A673 (cell line): ENCODE measurements around the gene DPYD. TPM values are rescaled to one million over a fixed set of nuclear protein-coding genes. Genes with fewer than 3 reads are reported as not detected.
A peak's percentile ranks its signal among the peaks of the same experiment; 100 is the strongest.

Experiments used
- BruUV-seq: library from RNA; stranded (reverse); fragments of 400-500 nt; replicated peaks from 2 replicates; lab custom pipeline; 2021; lab: Mats Ljungman, UMichigan
- CTCF ChIA-PET: fragments of 300-600 bp; sonication (Branson Sonifier 250); formaldehyde crosslinking; loops from one replicate; lab custom pipeline; 2022; ENCODE audit warnings: antibody characterized with exemption; lab: Charles Lee
- POLR2A ChIA-PET: fragments of 300-600 bp; sonication (Branson Sonifier 250); formaldehyde crosslinking; loops from one replicate; lab custom pipeline; 2022; ENCODE audit warnings: antibody characterized with exemption; ENCODE audit not compliant: low non-redundant PET; lab: Charles Lee
- DNase-seq: peaks from one replicate; pipeline ENCODE4 v3.0.0-alpha.2; 2015; ENCODE audit warnings: low spot score
- H3K27ac ChIP-seq: fragments of 200-600 bp; sonication (generic); 2 replicates; pipeline ENCODE4 v1.5.1; 2016; ENCODE audit warnings: mixed run types, low read depth, mild to moderate bottlenecking, mixed read lengths, antibody characterized with exemption, low read length; ENCODE audit not compliant: poor library complexity, severe bottlenecking
- H3K27me3 ChIP-seq: fragments of 200-600 bp; sonication (generic); replicated peaks from 2 replicates; pipeline ENCODE4 v1.6.1; 2017; ENCODE audit warnings: mixed run types, low read depth, mild to moderate bottlenecking, mixed read lengths, antibody characterized with exemption, low read length; ENCODE audit not compliant: insufficient read depth, poor library complexity
- H3K36me3 ChIP-seq: fragments of 200-600 bp; sonication (generic); 2 replicates; pipeline ENCODE4 v1.6.1; 2016; ENCODE audit warnings: mixed run types, mild to moderate bottlenecking, mixed read lengths, antibody characterized with exemption, low read length; ENCODE audit not compliant: insufficient read depth, poor library complexity, severe bottlenecking
- H3K4me1 ChIP-seq: fragments of 200-600 bp; sonication (generic); 2 replicates; pipeline ENCODE4 v1.6.1; 2017; ENCODE audit warnings: mixed run types, mild to moderate bottlenecking, mixed read lengths, antibody characterized with exemption, low read length; ENCODE audit not compliant: insufficient read depth, poor library complexity, severe bottlenecking
- H3K4me3 ChIP-seq: fragments of 200-600 bp; sonication (generic); 2 replicates; pipeline ENCODE4 v1.5.1; 2016; ENCODE audit warnings: low read depth, mixed run types, mild to moderate bottlenecking, mixed read lengths, low read length; ENCODE audit not compliant: poor library complexity, severe bottlenecking
- H3K9me3 ChIP-seq: fragments of 200-600 bp; sonication (generic); 2 replicates; pipeline ENCODE4 v1.6.1; 2016; ENCODE audit warnings: mixed run types, low read depth, mild to moderate bottlenecking, mixed read lengths, antibody characterized with exemption, low read length; ENCODE audit not compliant: poor library complexity, severe bottlenecking
- EZH2 ChIP-seq: fragments of 200-600 bp; sonication (generic); IDR thresholded peaks from 2 replicates; pipeline ENCODE4 v1.6.1; 2017; ENCODE audit warnings: borderline replicate concordance, low read depth, mild to moderate bottlenecking, mixed read lengths, antibody characterized with exemption, low read length; ENCODE audit not compliant: poor library complexity, severe bottlenecking
- intact Hi-C: fragments of 100-400 bp; cut with micrococcal nuclease; formaldehyde crosslinking; loops from one replicate; pipeline ENCODE4 v1.10.0; 2022; ENCODE audit not compliant: unreplicated experiment
- total RNA-seq: library from RNA; stranded (reverse); gene quantifications from 2 replicates; pipeline ENCODE4 v1.2.3, GENCODE V29; 2021
- TF ChIP-seq, protein P1 (sequence below): fragments of 300-800, 200-600 bp; sonication (generic); conservative IDR thresholded peaks from 2 replicates; pipeline ENCODE4 v1.5.1; 2017; ENCODE audit warnings: low read depth, mild to moderate bottlenecking, antibody characterized with exemption, low read length, moderate library complexity, mixed read lengths

DPYD gene
- total RNA-seq, 1 experiment from 2014 or later = 13.4 TPM

DNA sequence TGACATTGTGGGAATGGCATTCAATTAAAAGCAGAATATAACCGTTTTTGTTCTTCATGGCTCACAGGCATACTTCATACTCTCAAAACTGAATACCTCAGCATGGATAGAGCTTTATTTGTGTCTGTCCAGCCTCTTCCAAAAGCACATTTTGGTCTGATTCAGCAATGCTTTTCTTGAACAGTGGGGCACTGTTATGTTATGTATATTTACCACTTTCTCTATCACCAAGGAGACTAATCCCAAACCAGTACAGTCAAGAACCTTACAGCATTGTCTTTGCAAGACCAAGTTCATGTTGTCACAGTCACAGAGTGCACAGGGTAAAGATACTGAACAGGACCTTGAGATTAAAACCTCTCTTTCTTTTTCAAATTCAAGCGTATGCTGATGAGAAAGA is 616.5 kb downstream of the DPYD start:
- H3K4me1 ChIP-seq = no peaks in the 10 kb centered on the region
- POLR2A ChIA-PET = no interaction called here
- no TSS peak for BruUV-seq
- TF ChIP-seq, protein P1, sequence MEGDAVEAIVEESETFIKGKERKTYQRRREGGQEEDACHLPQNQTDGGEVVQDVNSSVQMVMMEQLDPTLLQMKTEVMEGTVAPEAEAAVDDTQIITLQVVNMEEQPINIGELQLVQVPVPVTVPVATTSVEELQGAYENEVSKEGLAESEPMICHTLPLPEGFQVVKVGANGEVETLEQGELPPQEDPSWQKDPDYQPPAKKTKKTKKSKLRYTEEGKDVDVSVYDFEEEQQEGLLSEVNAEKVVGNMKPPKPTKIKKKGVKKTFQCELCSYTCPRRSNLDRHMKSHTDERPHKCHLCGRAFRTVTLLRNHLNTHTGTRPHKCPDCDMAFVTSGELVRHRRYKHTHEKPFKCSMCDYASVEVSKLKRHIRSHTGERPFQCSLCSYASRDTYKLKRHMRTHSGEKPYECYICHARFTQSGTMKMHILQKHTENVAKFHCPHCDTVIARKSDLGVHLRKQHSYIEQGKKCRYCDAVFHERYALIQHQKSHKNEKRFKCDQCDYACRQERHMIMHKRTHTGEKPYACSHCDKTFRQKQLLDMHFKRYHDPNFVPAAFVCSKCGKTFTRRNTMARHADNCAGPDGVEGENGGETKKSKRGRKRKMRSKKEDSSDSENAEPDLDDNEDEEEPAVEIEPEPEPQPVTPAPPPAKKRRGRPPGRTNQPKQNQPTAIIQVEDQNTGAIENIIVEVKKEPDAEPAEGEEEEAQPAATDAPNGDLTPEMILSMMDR = no peak
- TF ChIP-seq EZH2 = no peak
- H3K36me3 ChIP-seq = no peaks in the 10 kb centered on the region
- H3K9me3 ChIP-seq = no peaks in the 10 kb centered on the region
- H3K27ac ChIP-seq = no peak overlapping the region
- CTCF ChIA-PET = no interaction called here
- peak; percentile 4 for DNase-seq
- no peak overlapping the region for H3K4me3 ChIP-seq
- H3K27me3 ChIP-seq = no peaks in the 10 kb centered on the region
- intact Hi-C loops = no loop called here

DNA sequence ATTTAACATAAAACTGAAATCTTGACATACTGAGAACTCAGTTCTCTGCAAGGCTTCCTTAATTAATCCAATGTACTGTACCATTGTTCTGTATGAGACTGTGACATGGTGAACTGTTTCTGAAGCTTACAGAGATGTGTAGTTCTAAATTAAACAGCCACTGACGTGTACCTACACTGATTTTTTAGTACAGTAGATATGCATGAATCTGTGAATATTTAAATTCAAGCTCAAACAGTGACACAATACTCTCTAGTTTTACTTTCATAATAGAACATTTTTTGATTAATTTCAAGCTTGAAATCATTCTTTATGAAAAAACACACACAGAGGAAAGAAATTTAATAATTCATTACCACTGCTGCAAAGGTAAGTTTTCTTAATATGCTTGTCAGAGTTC is 621.9 kb downstream of the DPYD start:
- Histone ChIP-seq H3K9me3 (no peaks in the 10 kb centered on the region), H3K27me3 (no peaks in the 10 kb centered on the region), H3K4me1 (no peaks in the 10 kb centered on the region), H3K4me3 (no peak overlapping the region), H3K27ac (no peak overlapping the region), H3K36me3 (no peaks in the 10 kb centered on the region)
- no TSS peak for BruUV-seq
- no peak for TF ChIP-seq EZH2
- TF ChIP-seq, protein P1 = no peak
- DNase-seq = no peak
- POLR2A ChIA-PET = no interaction called here
- CTCF ChIA-PET = no interaction called here
- intact Hi-C loops = no loop called here

DNA sequence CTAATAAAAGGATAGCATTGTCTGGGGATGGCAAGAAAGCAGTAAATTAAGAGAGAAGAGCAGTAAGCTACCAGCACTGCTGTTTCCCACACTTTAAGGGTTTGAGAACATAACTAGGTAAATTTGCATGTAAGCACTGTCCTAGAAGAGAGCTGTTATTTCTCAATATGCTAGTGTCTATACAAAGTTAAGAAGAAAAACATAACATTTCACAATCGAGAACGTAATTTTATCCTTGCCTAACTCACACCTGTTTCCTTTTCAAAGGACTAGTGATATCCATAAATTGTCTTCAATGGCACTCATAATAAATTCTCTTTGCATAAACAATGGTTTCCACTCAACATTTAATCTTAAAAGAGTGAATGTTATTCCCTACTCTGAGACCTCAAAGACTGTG is 623.2 kb downstream of the DPYD start:
- TF ChIP-seq, protein P1 = no peak
- TF ChIP-seq EZH2 = no peak
- Histone ChIP-seq H3K4me3 (no peak overlapping the region), H3K36me3 (no peaks in the 10 kb centered on the region), H3K27ac (no peak overlapping the region), H3K9me3 (no peaks in the 10 kb centered on the region), H3K4me1 (no peaks in the 10 kb centered on the region), H3K27me3 (no peaks in the 10 kb centered on the region)
- no peak for DNase-seq
- CTCF ChIA-PET = no interaction called here
- POLR2A ChIA-PET = no interaction called here
- no TSS peak for BruUV-seq
- intact Hi-C loops = no loop called here
